ENCODE measurements around the gene KCNJ13.
"Not testable (repeated sequence)": the region's sequence is repeated elsewhere in the genome, so short reads cannot be mapped to it uniquely, and the experiment has no call there.

The KCNJ13 gene

DNA sequence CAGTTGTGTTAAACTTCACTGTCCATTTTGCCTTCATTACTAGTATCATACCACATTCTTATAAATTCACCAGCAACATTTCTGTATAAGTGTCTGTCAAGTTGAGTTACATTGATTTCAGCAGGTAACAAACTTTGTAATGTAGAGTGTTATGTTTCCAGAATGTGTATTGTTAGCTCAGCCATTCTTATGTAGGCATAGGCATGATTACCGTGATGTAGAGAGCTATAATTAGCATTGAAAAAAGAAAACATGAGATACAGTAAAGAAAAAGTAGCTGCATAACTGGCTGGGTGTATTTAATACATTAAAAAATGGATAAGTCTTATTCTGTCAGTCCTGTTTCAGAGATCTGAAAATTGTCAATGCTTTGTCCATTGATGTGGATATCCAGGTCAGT is 8.5 kb downstream of the KCNJ13 start:
- DNase-seq, result no peak

DNA sequence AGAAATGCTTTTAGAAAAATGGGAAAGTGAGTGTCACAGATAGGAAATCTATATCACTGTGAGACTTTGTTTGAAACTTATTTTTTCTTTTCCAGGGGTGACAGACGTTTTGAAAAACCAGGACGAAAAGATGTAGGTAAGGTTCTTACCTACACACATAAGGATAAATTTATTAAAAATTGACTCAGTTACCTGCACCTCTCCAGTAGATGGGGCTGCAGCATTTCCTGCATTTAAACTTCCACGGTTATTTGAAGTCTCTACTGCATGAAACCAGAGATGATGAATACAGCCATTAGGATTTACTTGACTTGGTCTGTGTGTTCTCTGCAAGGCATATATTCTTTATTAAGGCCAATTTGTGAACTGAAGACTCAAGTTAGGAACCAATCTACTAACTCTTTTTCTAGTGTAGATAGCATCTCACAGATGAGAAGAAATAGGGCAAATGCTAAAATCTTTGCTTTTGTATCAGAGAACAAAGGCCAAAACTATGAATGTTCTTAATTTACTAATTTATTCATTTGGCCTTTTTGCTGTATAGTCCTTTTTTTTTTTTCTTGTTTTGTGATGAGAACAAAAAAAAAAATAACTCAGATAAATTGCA is 15.0 kb downstream of the KCNJ13 start:
- no peak for DNase-seq

DNA sequence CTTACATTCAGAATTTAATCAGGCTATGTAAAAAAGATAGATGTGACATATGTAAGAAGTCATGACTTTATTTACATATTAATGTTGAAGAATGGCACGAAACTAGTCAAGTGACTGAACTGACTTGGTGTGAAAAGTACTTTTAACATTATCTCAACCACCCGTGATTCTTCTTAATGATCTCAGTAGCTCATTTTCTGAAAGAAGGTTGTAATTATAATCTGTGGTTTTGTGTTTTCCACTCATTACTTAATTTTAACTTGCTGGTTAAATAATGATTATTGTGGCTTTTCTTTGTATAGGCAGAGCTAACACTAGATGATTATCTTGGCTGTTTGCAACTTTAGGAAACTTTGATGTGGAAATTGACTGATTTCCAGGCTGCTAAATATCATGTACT is 18.5 kb downstream of the KCNJ13 start:
- DNase-seq, result no peak

DNA sequence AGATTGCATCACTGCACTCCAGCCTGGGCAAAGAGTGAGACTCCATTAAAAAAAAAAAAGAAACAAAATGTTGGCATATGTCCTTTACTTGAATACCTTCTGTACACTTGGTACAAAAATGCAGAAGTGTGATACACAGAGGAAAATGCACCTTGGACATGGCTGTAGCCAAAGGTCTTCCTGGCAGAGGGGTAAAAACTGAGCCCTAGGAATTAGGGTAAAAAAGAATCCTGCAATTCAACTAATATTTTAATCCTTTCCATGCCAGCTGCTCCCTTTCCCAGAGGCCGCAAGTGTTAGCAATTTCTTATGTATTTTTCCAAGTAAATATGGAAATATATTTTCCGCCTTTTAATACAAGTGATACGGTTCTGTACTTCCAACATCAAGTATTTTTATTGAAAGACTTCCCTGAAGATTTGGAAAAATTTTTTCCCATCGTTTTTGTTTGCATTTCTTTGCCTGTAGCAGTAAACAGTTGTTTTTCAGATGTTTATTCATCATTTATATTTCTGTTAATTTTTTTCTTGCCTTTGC is 26.2 kb downstream of the KCNJ13 start:
- DNase-seq, result no peak

DNA sequence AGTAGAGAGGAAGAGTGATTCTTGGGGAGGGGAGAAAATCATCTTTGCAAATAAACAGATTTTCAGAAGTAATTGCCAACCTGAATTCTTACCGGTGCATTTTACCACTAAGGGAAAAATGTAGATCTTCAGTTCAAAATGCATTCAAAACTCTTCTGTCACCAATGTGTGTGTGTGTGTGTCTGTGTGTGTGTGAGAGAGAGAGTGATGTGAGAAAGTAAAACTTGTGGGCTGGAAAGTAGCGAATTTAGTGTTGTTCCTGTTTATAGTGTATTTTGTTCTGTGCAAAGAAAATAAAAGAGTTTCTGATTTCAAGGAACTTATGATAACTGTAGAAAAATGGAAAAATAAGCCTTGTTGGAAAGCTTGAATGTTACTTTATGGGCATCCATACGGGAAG is 27.0 kb downstream of the KCNJ13 start:
- DNase-seq, result no peak

DNA sequence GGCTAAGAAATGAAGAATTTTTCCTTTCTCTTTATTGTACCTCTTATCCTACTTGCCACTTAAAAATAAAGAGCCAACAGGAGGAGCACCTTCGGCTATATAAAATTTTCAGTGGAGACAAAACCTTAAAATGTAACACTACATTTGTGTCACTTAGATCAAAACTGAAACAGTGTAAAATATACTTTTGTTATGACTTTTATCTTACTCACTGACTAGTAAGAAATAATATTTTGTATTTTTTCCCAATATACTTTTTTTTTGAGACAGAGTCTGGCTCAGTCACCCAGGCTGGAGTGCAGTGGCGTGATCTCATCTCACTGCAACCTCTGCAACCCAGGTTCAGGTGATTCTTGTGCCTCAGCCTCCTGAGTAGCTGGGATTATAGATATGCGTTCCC is 28.3 kb downstream of the KCNJ13 start:
- DNase-seq, result no peak

DNA sequence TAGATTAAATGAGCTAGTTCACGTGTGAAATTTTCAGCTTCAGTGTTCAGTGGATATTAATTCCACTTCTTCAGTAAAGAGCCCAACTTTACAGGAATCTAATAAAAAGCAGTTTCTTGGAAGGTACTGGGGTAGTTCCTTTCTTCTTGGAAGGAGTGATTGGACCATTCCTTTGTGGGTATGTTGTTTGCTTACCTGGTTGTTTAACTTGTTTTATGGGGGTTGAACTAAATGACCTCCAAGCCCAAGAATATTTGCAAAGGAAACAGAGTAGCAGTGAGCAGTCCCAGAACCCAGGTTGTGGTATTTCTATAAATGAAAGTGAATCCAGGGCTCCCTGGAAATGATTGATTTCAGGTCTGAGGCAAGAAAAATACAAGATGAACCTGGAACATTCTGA is 31.4 kb downstream of the KCNJ13 start:
- no peak for DNase-seq

DNA sequence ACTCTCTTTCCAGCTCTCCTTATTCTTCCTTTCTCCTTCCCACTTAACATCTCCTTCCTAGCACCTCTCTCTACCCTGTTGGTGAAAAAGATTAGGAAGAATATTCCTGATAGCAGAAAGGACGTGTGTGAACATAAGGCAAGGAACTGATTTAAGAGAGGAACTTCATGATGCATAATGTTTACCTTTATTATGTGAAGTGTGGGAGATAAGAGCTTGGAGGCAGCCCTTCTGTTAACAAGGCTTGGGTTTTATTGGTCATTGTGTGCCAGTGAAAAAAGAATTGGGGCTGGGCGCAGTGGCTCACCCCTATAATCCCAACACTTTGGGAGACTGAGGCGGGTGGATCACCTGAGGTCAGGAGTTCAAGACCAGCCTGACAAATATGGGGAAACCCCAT is 34.4 kb downstream of the KCNJ13 start:
- DNase-seq, result no peak

DNA sequence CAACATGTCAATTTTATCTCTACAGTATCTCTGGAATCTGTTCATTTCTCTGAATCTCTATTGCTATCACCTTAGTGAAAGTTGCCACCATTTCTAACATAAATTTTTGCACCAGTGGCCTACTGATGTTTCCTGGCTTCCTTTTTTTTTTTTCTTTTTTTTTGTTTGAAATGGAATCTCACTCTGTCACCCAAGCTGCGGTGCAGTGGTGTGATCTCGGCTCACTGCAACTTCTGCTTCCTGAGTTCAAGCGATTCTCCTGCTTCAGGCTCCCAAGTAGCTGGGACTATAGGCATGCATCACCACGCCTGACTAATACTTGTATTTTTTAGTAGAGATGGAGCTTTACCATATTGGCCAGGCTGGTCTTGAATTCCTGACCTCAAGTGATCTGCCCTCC is 35.1 kb downstream of the KCNJ13 start:
- no peak for DNase-seq

DNA sequence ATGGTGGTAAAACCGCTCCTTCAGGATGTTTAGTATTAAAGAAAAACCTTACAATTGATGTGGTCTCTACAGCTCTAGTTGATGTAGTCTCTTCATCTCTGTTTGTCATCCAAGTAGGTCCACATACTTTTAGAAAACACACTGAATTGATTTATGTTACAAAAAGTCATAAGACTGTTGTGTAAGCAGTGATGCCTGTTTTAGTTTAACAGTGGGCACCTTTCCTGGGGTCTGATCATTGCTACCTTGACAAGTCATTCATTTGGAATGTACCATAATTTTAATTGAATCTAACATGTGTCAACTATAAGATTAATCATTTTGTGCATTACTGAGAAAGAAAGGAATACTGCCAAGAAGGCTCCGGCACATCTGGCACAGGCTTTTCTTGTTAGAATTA is 44.9 kb downstream of the KCNJ13 start:
- no peak for DNase-seq

DNA sequence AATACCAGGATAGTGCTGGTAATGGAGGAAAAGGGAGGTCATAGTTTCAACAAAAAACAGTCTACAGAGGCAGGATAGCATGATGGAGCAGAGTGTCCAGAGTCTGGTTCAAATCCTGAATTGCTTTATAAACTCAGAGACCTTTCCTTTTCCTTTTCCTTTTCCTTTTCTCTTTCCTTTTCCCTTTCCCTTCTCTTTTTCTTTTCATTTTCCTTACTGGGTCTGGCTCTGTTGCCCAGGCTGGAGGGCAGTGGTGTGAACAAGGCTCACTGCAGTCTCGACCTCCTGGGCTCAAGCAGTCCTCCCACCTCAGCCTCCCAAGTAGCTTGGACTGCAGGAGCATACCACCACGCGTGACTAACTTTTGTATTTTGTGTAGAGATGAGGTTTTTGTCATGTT is 47.6 kb downstream of the KCNJ13 start:
- DNase-seq, result no peak

DNA sequence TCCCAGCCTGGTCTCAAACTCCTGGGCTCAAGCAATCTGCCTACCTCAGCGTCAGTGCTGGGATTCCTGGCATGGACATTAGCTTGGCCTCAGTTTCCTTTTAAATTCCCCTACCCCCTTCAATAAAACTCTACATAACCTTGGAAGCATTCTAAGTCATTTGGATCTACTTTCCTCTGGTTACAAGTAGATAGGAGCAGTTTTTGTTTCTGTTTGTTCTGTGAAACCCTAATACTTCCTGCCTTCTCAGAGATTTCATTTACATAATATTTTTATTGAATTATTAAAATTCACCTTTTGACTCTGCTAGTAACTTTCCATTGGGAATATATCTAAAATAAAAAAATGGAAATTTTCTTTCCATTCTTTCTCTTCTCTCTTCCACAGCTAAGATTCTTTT is 53.3 kb downstream of the KCNJ13 start:
- DNase-seq, result no peak

DNA sequence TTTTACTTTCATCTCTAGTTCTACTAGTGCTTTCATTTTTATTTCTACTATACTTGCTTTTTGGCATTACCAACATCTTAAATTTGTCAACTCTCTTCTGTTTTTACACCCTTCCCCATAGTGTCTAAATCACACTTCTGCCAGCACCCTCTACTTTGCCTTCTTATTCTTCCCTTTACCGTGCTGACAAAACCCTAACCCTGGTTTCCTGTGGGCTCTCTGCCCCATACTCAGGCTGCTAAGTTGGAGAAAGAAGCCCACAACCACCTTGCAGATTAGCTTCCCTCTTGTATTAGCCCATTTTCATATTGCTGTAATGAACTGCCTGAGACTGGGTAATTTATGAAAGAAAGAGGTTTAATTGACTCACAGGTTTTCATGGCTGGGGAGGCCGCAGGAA is 54.5 kb downstream of the KCNJ13 start:
- no peak for DNase-seq

DNA sequence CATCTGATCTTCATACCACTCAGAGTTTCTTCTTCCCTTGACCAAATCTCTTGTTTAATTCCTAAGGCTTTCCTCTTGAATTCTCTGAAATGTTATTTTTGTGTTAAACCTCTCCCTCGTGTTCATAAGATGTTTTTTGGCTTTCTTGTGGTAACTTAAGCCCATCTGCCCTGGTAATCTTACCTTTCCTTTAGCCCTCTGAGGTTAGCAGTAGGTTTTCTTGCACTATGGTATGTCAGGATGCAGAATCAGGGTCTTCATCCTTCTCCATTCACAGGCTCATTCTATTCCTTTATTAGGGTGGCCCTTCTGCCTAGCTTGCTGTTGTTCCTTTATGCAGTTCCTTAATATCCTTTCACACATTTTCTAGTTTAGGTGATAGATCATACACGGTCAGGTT is 55.1 kb downstream of the KCNJ13 start:
- no peak for DNase-seq

DNA sequence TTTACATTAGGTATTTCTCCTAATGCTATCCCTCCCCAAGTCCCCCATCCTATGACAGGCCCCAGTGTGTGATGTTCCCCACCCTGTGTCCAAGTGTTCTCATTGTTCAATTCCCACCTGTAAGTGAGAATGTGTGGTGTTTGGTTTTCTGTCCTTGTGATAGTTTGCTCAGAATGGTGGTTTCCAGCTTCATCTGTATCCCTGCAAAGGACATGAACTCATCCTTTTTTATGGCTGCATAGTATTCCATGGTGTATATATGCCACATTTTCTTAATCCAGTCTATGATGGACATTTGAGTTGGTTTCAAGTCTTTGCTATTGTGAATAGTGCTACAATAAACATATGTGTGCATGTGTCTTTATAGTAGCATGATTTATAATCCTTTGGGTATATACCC is 56.3 kb downstream of the KCNJ13 start:
- not testable (repeated sequence) for DNase-seq
